Subcutaneous abdominal adipose tissue (tissue), 5 donors: Measurements from ENCODE around the gene ITGB3.
"Not testable (repeated sequence)": the region's sequence is repeated elsewhere in the genome, so short reads cannot be mapped to it uniquely, and the experiment has no call there.

ENCODE experiments used
- H3K27ac ChIP-seq: one replicate; pipeline ENCODE4 v1.7.0; 2013; ENCODE audit warnings: low read depth, mild to moderate bottlenecking, inconsistent platforms, low read length, moderate library complexity
- H3K27me3 ChIP-seq, 5 donors: one replicate each; pipeline ENCODE4 v1.7.0; 2013; ENCODE audit warnings: low read length in 5 of 5, inconsistent platforms in 1 of 5; ENCODE audit not compliant: control insufficient read depth in 5 of 5, insufficient read depth in 4 of 5
- H3K36me3 ChIP-seq, 5 donors: one replicate each; pipeline ENCODE4 v1.7.0; 2013; ENCODE audit warnings: low read length in 5 of 5; ENCODE audit not compliant: control insufficient read depth in 5 of 5, insufficient read depth in 5 of 5
- H3K4me1 ChIP-seq, 5 donors: one replicate each; pipeline ENCODE4 v1.7.0; 2013; ENCODE audit warnings: low read length in 5 of 5, mild to moderate bottlenecking in 3 of 5, moderate library complexity in 1 of 5; ENCODE audit not compliant: control insufficient read depth in 5 of 5, insufficient read depth in 5 of 5
- H3K4me3 ChIP-seq, 5 donors: one replicate each; pipeline ENCODE4 v1.7.0; 2013; ENCODE audit warnings: low read length in 5 of 5, low read depth in 1 of 5
- H3K9ac ChIP-seq, 5 donors: one replicate each; pipeline ENCODE4 v1.7.0; 2013; ENCODE audit warnings: low read length in 5 of 5, mild to moderate bottlenecking in 4 of 5, moderate library complexity in 3 of 5
- H3K9me3 ChIP-seq, 5 donors: one replicate each; pipeline ENCODE4 v1.7.0; 2013; ENCODE audit warnings: low read length in 5 of 5; ENCODE audit not compliant: control insufficient read depth in 5 of 5
- donor health status: healthy.
- donor health status: healthy.
- donor health status: healthy.
- donor health status: healthy.
- donor health status: healthy.

ITGB3 gene

DNA sequence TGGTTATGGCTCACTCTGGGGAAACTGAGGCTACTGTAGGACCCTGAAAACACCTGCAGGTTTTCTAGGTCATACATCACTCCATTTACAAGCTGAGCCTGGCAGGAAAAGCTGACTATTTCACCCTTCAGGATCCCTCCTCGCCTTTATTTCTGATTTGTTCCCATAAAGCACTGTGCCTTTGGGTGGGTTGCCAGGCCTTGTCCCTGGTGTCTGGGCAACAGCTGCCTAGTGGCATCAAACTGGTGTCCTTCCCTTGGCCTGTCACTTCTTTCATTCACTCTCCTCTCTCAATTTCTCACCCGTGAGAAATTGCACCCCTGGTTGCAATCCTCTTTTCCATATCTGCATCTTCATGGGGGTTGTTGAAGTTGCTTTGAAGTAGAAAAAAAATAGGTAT is 42.8 kb upstream of the ITGB3 start:
- peaks cover 0 to 18% (median 10%) of the 10 kb centered on the region in 5 donors for H3K4me1 ChIP-seq
- no peaks in the 10 kb centered on the region for H3K9me3 ChIP-seq
- no peak overlapping the region for H3K4me3 ChIP-seq
- H3K27me3 ChIP-seq: no peaks in the 10 kb centered on the region
- no peaks in the 10 kb centered on the region for H3K36me3 ChIP-seq
- no peak overlapping the region for H3K9ac ChIP-seq
- no peak overlapping the region for H3K27ac ChIP-seq

GRCh38 chr17:47212458-47212857 is 41.2 kb upstream of the ITGB3 start:
- Histone ChIP-seq H3K36me3 (no peaks in the 10 kb centered on the region), H3K27me3 (no peaks in the 10 kb centered on the region), H3K4me3 (no peak overlapping the region), H3K4me1 (peaks cover 0 to 7% (median 0%) of the 10 kb centered on the region in 5 donors), H3K9me3 (no peaks in the 10 kb centered on the region), H3K27ac (no peak overlapping the region), H3K9ac (no peak overlapping the region)

DNA sequence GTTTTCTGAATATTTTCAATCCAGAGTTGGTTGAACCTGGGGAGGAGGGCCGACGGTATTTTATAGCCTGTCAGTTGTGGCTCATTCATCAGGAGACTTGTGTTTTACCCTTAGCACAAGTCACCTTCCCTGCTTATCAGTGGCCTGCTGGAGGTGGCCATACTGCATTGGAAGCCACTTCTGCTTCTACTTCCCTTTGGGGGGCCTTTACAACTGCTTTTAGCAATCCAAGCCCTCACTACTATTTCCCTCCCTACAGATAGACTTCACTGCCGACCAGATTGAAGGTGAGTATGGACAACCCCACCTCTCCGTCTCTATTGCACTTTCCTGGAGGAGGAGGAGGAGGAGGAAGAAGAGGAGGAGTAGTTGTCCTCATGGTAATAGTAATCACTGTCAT is 40.1 kb upstream of the ITGB3 start:
- Histone ChIP-seq H3K4me3 (no peak overlapping the region), H3K27me3 (no peaks in the 10 kb centered on the region), H3K9ac (no peak overlapping the region), H3K36me3 (no peaks in the 10 kb centered on the region), H3K27ac (no peak overlapping the region), H3K4me1 (peaks cover 0 to 11% (median 0%) of the 10 kb centered on the region in 5 donors), H3K9me3 (no peaks in the 10 kb centered on the region)

- no peak overlapping the region for H3K9ac ChIP-seq
- H3K4me1 ChIP-seq: peaks cover 0 to 17% (median 0%) of the 10 kb centered on the region in 5 donors
- no peak overlapping the region for H3K4me3 ChIP-seq
- no peaks in the 10 kb centered on the region for H3K9me3 ChIP-seq
- no peaks in the 10 kb centered on the region for H3K27me3 ChIP-seq
- no peaks in the 10 kb centered on the region for H3K36me3 ChIP-seq
- H3K27ac ChIP-seq: no peak overlapping the region
Measured at GRCh38 chr17:47214931-47215330, 38.7 kb upstream of the ITGB3 start.

DNA sequence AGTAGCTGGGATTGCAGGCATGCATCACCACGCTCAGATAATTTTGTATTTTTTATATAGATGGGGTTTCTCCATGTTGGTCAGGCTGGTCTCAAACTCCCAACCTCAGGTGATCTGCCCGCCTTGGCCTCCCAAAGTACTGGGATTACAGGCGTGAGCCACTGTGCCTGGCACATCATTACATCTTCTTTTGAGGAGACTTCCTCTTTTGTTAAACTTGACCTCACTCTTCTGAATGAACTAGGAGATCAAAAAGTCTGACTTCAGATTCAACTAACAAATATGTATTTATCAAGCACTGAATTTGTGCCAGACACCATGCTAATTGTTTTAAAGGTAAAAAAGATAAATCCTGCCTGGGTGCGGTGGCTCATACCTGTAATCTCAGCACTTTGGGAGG is 36.8 kb upstream of the ITGB3 start:
- not testable (repeated sequence) for H3K27ac ChIP-seq, H3K36me3 ChIP-seq, H3K4me3 ChIP-seq, H3K9me3 ChIP-seq, H3K27me3 ChIP-seq, H3K9ac ChIP-seq
- H3K4me1 ChIP-seq: peaks cover 0 to 14% (median 0%) of the 10 kb centered on the region in 5 donors

DNA sequence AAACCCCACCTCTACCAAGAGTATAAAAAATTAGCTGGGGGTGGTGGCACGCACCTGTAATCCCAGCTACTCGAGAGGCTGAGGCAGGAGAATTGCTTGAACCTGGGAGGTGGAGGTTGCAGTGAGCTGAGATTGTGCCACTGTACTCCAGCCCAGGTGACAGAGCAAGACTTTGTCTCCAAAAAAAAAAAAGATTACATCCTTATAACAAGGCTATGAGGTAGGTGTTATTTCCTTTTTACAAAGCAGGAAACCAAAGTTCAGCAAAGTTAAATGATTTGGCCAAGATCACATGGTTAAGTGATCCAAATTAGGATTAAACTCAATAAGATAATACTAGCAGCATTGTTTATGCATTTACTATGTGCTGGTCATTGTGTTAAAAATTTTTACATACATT is 36.3 kb upstream of the ITGB3 start:
- not testable (repeated sequence) for H3K27ac ChIP-seq, H3K36me3 ChIP-seq, H3K9ac ChIP-seq, H3K9me3 ChIP-seq, H3K4me3 ChIP-seq, H3K27me3 ChIP-seq
- H3K4me1 ChIP-seq: peaks cover 0 to 14% (median 0%) of the 10 kb centered on the region in 5 donors

DNA sequence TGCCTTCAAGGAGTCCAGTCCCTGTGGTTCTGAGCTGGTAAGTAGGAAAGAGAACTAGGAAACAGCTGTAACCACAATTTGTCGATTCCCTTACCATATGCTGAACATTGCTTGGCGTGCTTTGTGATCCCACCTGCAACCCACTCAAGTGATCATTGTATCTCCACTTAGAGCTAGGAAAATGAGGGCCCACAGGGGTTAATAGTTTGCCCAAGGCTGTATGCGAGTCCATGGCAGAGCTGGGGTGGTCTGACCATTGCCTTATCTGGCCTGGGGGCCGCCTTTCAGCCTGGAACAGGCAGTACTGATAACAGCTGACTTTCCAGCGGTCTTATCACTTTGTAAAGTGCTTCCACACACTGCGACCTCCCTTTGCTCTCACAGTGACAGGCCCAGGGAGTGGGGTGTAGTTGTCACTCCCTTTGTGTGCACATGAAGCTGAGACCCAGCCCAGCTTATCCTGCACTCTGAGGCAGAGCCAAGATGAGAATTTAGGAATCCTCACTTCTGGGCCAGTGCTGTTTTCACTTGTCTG is 34.7 kb upstream of the ITGB3 start:
- Histone ChIP-seq H3K9me3 (no peaks in the 10 kb centered on the region), H3K4me3 (no peak overlapping the region), H3K4me1 (peaks cover 0 to 26% (median 6%) of the 10 kb centered on the region in 5 donors), H3K27ac (no peak overlapping the region), H3K27me3 (no peaks in the 10 kb centered on the region), H3K36me3 (no peaks in the 10 kb centered on the region), H3K9ac (no peak overlapping the region)

GRCh38 chr17:47219621-47220475 is 33.8 kb upstream of the ITGB3 start:
- H3K9me3 ChIP-seq: no peaks in the 10 kb centered on the region
- no peak overlapping the region for H3K9ac ChIP-seq
- no peak overlapping the region for H3K4me3 ChIP-seq
- H3K36me3 ChIP-seq: no peaks in the 10 kb centered on the region
- peaks cover 2 to 33% (median 12%) of the 10 kb centered on the region in 5 donors for H3K4me1 ChIP-seq
- no peaks in the 10 kb centered on the region for H3K27me3 ChIP-seq
- H3K27ac ChIP-seq: no peak overlapping the region

DNA sequence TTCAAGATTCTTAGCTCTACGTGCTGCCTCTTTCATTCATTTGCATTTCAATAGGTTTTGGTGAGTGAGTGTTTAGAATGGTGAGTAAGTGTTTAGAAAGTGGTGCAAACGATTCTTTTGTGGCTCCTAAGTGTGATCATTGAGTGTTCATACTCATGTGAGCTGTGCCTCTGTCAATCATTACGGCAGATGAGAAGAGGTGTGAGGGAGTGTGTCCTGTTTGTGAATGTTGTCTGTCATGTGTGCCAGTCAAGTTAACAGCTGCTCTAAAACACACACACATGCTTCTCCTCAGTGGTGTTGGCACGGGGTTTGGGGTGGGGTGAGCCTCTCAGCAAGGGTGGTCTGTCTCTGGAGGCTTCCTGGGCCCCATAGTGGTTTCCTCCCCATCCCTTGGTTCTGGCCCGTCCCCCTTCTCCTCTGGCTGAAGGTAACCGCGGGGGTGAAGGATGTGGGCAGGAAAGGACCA is 33.1 kb upstream of the ITGB3 start:
- no peaks in the 10 kb centered on the region for H3K9me3 ChIP-seq
- no peaks in the 10 kb centered on the region for H3K27me3 ChIP-seq
- no peaks in the 10 kb centered on the region for H3K36me3 ChIP-seq
- no peak overlapping the region for H3K4me3 ChIP-seq
- no peak overlapping the region for H3K9ac ChIP-seq
- no peak overlapping the region for H3K27ac ChIP-seq
- H3K4me1 ChIP-seq: peaks cover 7 to 40% (median 18%) of the 10 kb centered on the region in 5 donors

- Histone ChIP-seq H3K4me1 (peaks cover 11 to 46% (median 24%) of the 10 kb centered on the region in 5 donors), H3K27me3 (no peaks in the 10 kb centered on the region), H3K9me3 (no peaks in the 10 kb centered on the region), H3K4me3 (no peak overlapping the region), H3K36me3 (no peaks in the 10 kb centered on the region), H3K9ac (no peak overlapping the region), H3K27ac (no peak overlapping the region)
Measured at GRCh38 chr17:47221154-47221553, 32.5 kb upstream of the ITGB3 start.
